NB4 (cell line): Measurements from ENCODE around the gene SF3B1.

Source experiments
- DNase-seq: peaks from one replicate; pipeline ENCODE4 v3.0.0; 2010; ENCODE audit warnings: low read depth
- H3K4me3 ChIP-seq: one replicate; pipeline ENCODE4 v1.5.1; 2011; ENCODE audit warnings: mild to moderate bottlenecking, low read depth, low read length, moderate library complexity
- MYC ChIP-seq: IDR thresholded peaks from 2 replicates; pipeline ENCODE4 v1.6.1; 2011; ENCODE audit warnings: low read depth, low read length
- POLR2A ChIP-seq: IDR thresholded peaks from 2 replicates; pipeline ENCODE4 v1.6.1; 2011; ENCODE audit warnings: mild to moderate bottlenecking; ENCODE audit not compliant: insufficient read length; ENCODE audit errors: extremely low read depth
- TF ChIP-seq, protein P1 (sequence below): IDR thresholded peaks from 2 replicates; pipeline ENCODE4 v1.6.1; 2011; ENCODE audit warnings: low read depth, low read length
- TF ChIP-seq, protein P2 (sequence below): IDR thresholded peaks from one replicate; pipeline ENCODE4 v1.5.1; 2012; ENCODE audit warnings: low read depth, low read length

Gene SF3B1

DNA sequence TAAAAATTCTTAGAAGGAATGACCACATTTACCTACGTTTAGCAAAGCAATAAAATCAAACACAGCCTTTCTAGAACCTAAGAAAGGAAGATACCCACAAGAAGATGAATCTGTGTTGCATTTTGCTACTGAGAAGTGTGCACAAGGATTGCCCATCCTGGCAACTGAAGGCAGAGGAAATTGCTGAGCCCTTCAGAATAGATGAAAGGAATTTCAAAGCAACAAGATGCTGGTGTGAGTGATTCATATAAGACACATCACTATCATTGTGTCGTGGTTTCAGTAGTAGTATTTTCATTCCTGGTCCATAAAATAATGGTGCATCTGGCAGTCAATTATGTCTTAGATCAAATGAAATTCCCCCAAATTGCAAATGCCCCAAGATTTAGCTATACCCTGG is 75.9 kb downstream of the SF3B1 start:
- DNase-seq, result no peak
- TF ChIP-seq, protein P1, sequence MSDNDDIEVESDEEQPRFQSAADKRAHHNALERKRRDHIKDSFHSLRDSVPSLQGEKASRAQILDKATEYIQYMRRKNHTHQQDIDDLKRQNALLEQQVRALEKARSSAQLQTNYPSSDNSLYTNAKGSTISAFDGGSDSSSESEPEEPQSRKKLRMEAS, result no peak
- TF ChIP-seq MYC (no peak), POLR2A (no peak)
- TF ChIP-seq, protein P2, sequence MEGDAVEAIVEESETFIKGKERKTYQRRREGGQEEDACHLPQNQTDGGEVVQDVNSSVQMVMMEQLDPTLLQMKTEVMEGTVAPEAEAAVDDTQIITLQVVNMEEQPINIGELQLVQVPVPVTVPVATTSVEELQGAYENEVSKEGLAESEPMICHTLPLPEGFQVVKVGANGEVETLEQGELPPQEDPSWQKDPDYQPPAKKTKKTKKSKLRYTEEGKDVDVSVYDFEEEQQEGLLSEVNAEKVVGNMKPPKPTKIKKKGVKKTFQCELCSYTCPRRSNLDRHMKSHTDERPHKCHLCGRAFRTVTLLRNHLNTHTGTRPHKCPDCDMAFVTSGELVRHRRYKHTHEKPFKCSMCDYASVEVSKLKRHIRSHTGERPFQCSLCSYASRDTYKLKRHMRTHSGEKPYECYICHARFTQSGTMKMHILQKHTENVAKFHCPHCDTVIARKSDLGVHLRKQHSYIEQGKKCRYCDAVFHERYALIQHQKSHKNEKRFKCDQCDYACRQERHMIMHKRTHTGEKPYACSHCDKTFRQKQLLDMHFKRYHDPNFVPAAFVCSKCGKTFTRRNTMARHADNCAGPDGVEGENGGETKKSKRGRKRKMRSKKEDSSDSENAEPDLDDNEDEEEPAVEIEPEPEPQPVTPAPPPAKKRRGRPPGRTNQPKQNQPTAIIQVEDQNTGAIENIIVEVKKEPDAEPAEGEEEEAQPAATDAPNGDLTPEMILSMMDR, result no peak
- no peak overlapping the region for H3K4me3 ChIP-seq

DNA sequence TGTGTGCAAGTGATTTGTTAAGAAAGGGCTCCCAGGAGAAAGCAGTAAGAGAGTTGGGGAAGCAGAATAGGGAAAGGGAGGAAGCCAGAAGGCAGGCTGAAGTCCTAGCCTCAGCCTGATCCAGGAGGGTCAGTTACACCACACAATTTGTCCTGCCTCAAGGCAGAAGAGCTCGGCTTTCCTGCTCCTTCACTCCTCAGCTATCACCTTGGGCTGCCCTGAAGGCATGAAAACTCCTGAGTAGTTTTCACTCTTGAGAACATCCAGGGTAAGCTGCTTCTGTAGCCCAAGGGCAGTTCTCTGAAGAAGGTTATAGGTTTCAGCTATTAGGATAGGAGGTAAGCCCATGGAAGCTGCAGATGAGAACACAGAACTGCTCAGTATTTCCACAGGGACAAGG is 76.8 kb downstream of the SF3B1 start:
- TF ChIP-seq POLR2A, result no peak
- TF ChIP-seq, protein P2, result no peak
- no peak for TF ChIP-seq MYC
- TF ChIP-seq, protein P1, result no peak
- H3K4me3 ChIP-seq, result no peak overlapping the region
- no peak for DNase-seq

DNA sequence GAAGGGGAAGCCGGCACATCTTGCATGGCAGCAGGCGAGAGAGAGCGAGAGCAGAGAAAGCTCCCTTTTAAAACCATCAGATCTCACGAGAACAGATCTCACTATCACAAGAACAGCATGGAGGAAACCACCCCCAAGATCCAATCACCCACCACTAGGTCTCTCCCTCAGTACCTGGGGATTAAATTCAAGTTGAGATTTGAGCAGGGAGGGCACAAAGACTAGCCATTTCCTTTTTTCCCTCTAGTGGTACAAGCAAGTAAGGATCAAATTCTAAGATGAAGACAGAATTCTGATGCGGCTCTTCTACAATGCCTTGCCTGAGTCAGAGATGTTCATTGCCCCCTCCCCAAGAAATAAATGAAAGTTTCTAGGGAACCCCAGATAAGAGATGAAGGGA is 78.7 kb downstream of the SF3B1 start:
- DNase-seq, result peak; percentile 33
- H3K4me3 ChIP-seq, result no peak overlapping the region
- TF ChIP-seq POLR2A, result no peak
- TF ChIP-seq, protein P2, result peak; percentile 27

DNA sequence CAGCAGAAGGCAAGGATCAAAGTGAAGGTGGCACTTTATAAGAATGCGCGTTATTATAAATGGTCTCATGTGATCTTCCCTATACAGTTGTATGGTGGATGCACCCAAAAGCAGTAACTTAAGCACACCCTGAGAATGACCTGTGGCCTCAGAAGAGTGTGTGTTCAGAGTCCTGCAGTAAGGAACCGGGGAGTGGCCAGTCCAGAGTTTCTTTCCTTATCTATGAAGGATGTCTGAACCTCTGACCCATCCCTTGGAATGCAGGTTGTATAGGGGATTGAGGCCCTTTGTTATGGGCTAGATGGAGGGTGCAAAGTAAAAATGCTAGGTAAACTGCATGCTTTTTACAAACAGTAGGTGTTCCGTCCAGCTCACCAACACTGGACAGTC is 80.7 kb downstream of the SF3B1 start:
- H3K4me3 ChIP-seq, result no peak overlapping the region
- no peak for DNase-seq
- TF ChIP-seq MYC (no peak), POLR2A (no peak)
- TF ChIP-seq, protein P1, result no peak
- TF ChIP-seq, protein P2, result no peak

DNA sequence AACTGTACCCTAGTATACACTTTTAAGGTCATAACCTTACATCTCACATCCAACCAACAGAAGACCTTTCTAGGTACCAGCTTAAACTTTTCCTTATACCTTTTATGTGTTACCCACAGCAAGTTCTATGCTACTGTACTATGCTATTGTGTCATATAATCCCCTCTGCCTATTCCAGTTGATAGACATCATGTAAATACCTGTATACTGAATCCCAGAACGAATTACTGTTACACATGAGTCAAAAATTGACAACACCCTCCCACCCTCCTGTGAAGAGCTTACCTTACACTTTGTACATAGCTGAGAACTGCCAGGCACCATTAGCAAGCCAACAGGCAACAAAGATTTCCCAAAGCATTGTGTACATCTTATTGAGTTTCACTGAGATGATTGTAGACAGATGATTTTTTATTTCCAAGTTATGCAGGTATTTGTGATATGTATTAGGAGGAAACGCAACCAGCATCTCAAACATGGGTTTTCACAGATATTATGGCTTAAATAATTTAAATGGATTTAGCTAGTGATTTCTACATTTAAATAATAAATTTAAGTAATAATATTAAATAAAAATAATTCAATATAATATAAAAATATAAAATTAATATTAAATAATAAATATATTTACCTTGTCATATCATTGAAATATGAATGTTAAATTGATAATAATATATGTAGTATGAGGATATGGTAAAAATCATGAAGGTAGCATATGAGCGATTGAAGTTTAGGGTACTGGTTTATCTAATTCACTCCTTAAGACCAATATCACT is 81.2 kb downstream of the SF3B1 start:
- no peak for DNase-seq

More for the DNA sequence above, 81.2 kb downstream of the SF3B1 start:
- TF ChIP-seq, protein P2, result no peak
- TF ChIP-seq POLR2A (no peak), MYC (no peak)
- TF ChIP-seq, protein P1, result no peak
- H3K4me3 ChIP-seq, result no peak overlapping the region
